OCI-LY1 (cell line): ENCODE results near the gene PDE11A.

ENCODE experiments used
- H2AFZ ChIP-seq: fragments of 200-600 bp; sonication (generic), shearing (Covaris generic); 2 replicates; pipeline ENCODE4 v1.6.0; 2014; ENCODE audit warnings: antibody characterized with exemption, mild to moderate bottlenecking, low read length
- H3F3A ChIP-seq: fragments of 200-600 bp; sonication (generic), shearing (Covaris generic); 2 replicates; pipeline ENCODE4 v1.6.0; 2014; ENCODE audit warnings: mild to moderate bottlenecking, antibody characterized with exemption, low read length, moderate library complexity; ENCODE audit not compliant: insufficient read depth
- H3K27ac ChIP-seq: fragments of 200-600 bp; sonication (generic); 2 replicates; pipeline ENCODE4 v1.5.1; 2014; ENCODE audit warnings: low read length, mixed run types, mild to moderate bottlenecking, low read depth; ENCODE audit not compliant: poor library complexity, severe bottlenecking
- H3K27me3 ChIP-seq: fragments of 200-600 bp; sonication (generic); 2 replicates; pipeline ENCODE4 v1.6.0; 2014; ENCODE audit warnings: antibody characterized with exemption, mild to moderate bottlenecking, low read length, moderate library complexity; ENCODE audit not compliant: insufficient read depth
- H3K36me3 ChIP-seq: fragments of 200-600 bp; sonication (generic); 2 replicates; pipeline ENCODE4 v1.6.1; 2014; ENCODE audit warnings: mild to moderate bottlenecking, antibody characterized with exemption, low read length, moderate library complexity, mixed read lengths; ENCODE audit not compliant: insufficient read depth
- H3K4me1 ChIP-seq: fragments of 200-600 bp; sonication (generic); 2 replicates; pipeline ENCODE4 v1.5.1; 2014; ENCODE audit warnings: mild to moderate bottlenecking, low read length, moderate library complexity; ENCODE audit not compliant: insufficient read depth, severe bottlenecking
- H3K4me2 ChIP-seq: fragments of 200-600 bp; sonication (generic), shearing (Covaris generic); 2 replicates; pipeline ENCODE4 v1.6.1; 2014; ENCODE audit warnings: low read length
- H3K4me3 ChIP-seq: fragments of 200-600 bp; sonication (generic); 2 replicates; pipeline ENCODE4 v1.5.1; 2014; ENCODE audit warnings: low read length, low read depth, mild to moderate bottlenecking, mixed read lengths; ENCODE audit not compliant: poor library complexity, severe bottlenecking
- H3K79me2 ChIP-seq: fragments of 200-600 bp; shearing (Covaris generic); 2 replicates; pipeline ENCODE4 v1.6.1; 2016; ENCODE audit warnings: mixed run types, low read length, mixed read lengths; ENCODE audit not compliant: insufficient read depth
- H3K9ac ChIP-seq: fragments of 200-600 bp; sonication (generic), shearing (Covaris generic); 2 replicates; pipeline ENCODE4 v1.6.1; 2014; ENCODE audit warnings: mild to moderate bottlenecking, low read length, mixed read lengths
- H3K9me2 ChIP-seq: fragments of 200-600 bp; sonication (generic), shearing (Covaris generic); 2 replicates; pipeline ENCODE4 v1.6.1; 2014; ENCODE audit warnings: low read depth, mild to moderate bottlenecking, low read length, mixed read lengths
- H3K9me3 ChIP-seq: fragments of 200-600 bp; shearing (Covaris generic); 2 replicates; pipeline ENCODE4 v1.6.1; 2014; ENCODE audit warnings: low read length, mixed read lengths
- H4K20me1 ChIP-seq: fragments of 200-600 bp; sonication (generic), shearing (Covaris generic); 2 replicates; pipeline ENCODE4 v1.6.0; 2016; ENCODE audit warnings: mild to moderate bottlenecking, low read length; ENCODE audit not compliant: insufficient read depth
- CTCF ChIP-seq: fragments of 200-600 bp; sonication (generic), shearing (Covaris generic); IDR thresholded peaks from 2 replicates; pipeline ENCODE4 v1.5.1; 2017; ENCODE audit warnings: mild to moderate bottlenecking, antibody characterized with exemption, low read length, moderate library complexity, mixed read lengths
- EZH2 ChIP-seq: fragments of 200-600 bp; sonication (generic), shearing (Covaris generic); IDR thresholded peaks from 2 replicates; pipeline ENCODE4 v1.8.0; 2017; ENCODE audit warnings: borderline replicate concordance, mixed run types, mild to moderate bottlenecking, antibody characterized with exemption, low read length, moderate library complexity, mixed read lengths

Gene PDE11A

GRCh38 chr2:177771191-177771590 lies 301.4 kb downstream of the PDE11A start:
- TF ChIP-seq EZH2 (no peak), CTCF (no peak)
- no peak overlapping the region for H3K4me2 ChIP-seq
- no peak overlapping the region for H3K4me3 ChIP-seq
- no peak overlapping the region for H2AFZ ChIP-seq
- no peaks in the 10 kb centered on the region for H3F3A ChIP-seq
- H3K27me3 ChIP-seq: 0 out of 2 replicates have a peak, but pooled peaks cover 5% of the 10 kb centered on the region
- H3K27ac ChIP-seq: no peak overlapping the region
- H4K20me1 ChIP-seq: no peaks in the 10 kb centered on the region
- H3K79me2 ChIP-seq: no peaks in the 10 kb centered on the region
- H3K9me3 ChIP-seq: no peaks in the 10 kb centered on the region
- no peaks in the 10 kb centered on the region for H3K36me3 ChIP-seq
- no peaks in the 10 kb centered on the region for H3K4me1 ChIP-seq
- no peak overlapping the region for H3K9ac ChIP-seq
- no peaks in the 10 kb centered on the region for H3K9me2 ChIP-seq

- no peaks in the 10 kb centered on the region for H3K9me2 ChIP-seq
- no peaks in the 10 kb centered on the region for H3K36me3 ChIP-seq
- TF ChIP-seq EZH2 (no peak), CTCF (no peak)
These were observed 304.8 kb downstream of the PDE11A start for GRCh38 chr2:177767768-177768167.

GRCh38 chr2:177765698-177766097 lies 306.9 kb downstream of the PDE11A start:
- H3K27me3 ChIP-seq: no peaks in the 10 kb centered on the region
- TF ChIP-seq EZH2 (no peak), CTCF (no peak)
- H3K4me1 ChIP-seq: no peaks in the 10 kb centered on the region
- H3K9me2 ChIP-seq: no peaks in the 10 kb centered on the region
- H3K4me3 ChIP-seq: no peak overlapping the region
- no peak overlapping the region for H3K4me2 ChIP-seq
- no peak overlapping the region for H3K27ac ChIP-seq
- H3F3A ChIP-seq: no peaks in the 10 kb centered on the region
- no peak overlapping the region for H2AFZ ChIP-seq
- no peaks in the 10 kb centered on the region for H3K79me2 ChIP-seq
- H3K9ac ChIP-seq: no peak overlapping the region
- no peaks in the 10 kb centered on the region for H3K36me3 ChIP-seq
- no peaks in the 10 kb centered on the region for H3K9me3 ChIP-seq
- H4K20me1 ChIP-seq: no peaks in the 10 kb centered on the region

More at GRCh38 chr2:177767768-177768167, 304.8 kb downstream of the PDE11A start:
- Histone ChIP-seq H4K20me1 (no peaks in the 10 kb centered on the region), H3K4me2 (no peak overlapping the region), H3K9me3 (no peaks in the 10 kb centered on the region), H3F3A (no peaks in the 10 kb centered on the region), H3K9ac (no peak overlapping the region), H3K4me1 (no peaks in the 10 kb centered on the region), H3K4me3 (no peak overlapping the region), H3K27ac (no peak overlapping the region), H3K27me3 (0 out of 2 replicates have a peak, but pooled peaks cover 5% of the 10 kb centered on the region), H3K79me2 (no peaks in the 10 kb centered on the region), H2AFZ (no peak overlapping the region)
